HG03045 (cell line): ENCODE measurements around the gene PROKR2.

Source experiments
- ATAC-seq: cut with Tn5 transposase; IDR thresholded peaks from one replicate; pipeline ENCODE4 v1.9.1; 2021; ENCODE audit warnings: mild to moderate bottlenecking, moderate library complexity; ENCODE audit not compliant: unreplicated experiment

The PROKR2 gene

DNA sequence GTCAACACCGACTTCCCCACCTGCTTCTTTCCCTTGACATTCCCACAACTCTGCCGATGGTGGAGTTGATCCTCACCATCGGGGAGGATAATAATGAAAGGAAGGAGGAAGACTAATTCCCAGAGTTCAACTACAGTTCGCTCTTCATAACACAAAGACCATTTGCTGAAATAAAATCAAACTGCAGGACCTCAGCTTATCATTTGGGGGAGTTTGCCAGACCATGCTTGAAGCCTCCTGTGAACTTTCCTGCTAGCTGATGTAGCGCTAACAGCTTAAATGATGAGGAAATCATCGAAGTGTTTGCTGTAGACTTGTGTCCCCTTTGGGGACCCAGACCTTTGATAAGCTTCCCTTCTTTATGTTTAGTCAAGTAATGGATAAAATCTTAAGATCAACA, 26.2 kb downstream of the PROKR2 start:
- ATAC-seq: no peak

DNA sequence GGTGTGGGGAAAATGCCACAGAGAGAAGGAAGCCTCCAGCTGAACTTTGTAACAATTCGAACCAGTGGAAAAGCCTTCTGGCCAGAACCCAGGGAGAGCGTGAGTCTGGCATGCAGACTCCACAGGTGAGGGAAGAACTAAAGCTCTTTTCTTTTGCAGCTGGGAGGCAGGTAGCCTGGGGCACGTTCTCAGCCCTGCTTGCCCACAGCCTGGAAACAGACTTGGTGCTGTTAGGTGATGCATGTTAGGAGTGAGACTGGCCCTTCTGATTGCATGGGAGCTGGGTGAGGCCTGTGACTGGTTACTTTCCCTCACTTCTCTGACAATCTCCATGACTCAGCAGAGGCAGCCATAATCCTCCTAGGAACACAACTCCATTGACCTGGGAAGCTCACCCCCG, 34.2 kb downstream of the PROKR2 start:
- no peak for ATAC-seq

DNA sequence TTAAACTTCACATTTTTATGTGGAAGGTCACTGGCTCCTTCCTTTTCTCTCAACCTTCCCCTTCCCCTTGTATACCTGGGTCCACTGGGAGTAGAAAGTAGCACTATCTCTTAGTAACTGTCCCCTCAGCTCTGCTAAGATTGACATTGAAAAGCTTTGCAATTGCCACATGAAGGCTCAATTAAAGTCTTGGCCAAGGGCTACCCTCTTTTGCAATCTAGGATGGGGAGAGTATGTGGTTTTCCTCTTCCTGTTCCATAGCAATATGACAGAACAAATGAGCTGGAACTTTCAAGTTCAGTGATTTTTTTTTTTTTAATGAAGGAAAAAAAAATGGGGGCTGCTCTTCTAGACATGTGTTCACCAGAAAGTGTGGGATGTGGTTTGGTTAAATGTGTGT, 37.1 kb downstream of the PROKR2 start:
- ATAC-seq: no peak

DNA sequence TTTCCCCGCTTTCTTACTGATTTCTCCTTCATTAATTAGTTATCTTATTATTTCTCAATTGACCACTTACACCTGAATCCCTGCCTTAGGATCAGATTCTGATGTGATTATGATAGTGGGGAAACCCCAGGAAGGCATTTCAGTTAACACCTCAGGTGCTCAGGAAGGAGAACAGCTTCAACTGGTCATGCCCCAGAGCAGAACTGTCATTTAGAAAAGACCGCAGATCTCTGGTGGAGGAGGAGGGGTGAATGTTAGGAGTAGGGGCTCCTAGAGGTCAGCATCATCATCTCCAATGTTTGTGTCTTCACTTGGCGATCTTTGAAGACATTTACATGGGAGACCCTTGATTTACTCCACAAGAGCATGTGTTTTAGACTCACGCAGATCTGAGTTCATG, 44.5 kb downstream of the PROKR2 start:
- no peak for ATAC-seq

DNA sequence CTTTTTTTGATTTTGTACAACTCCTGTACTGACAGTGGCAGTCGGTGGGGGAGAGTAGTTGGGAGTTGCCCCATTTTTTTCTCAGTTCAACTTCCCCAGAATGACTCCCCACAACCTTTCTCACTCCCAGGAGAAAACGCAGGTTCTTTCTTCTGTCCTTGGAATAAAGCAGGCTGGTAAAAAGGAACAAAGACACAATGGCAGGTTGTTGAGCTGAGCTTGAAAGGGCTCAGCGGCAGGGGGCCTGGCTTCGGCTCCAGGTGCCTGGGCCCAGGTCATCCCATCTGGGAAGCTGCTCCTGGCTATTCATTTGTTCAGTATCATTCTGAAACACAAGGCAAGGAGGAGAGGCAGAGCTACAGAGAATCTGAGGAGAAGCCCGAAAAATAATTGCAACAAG, 46.2 kb downstream of the PROKR2 start:
- no peak for ATAC-seq

DNA sequence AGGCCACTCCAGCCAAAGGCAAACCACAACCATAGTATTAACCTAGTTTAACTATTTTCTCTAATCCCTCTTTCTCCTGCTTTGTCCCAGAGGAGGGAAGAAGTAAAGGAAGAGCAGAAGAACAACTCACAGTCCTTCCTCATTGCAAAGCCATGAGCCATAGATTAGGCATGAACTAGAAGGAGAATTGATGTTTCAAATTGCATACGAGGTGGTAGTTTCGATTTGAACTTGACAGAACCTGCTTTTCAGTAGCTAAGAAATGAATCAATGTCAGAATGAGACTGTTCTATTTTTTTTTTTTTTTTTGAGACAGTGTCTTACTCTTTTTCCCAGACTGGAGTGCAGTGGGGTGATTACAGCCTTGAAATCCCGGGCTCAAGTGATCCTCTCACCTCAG, 48.3 kb downstream of the PROKR2 start:
- ATAC-seq: no peak

DNA sequence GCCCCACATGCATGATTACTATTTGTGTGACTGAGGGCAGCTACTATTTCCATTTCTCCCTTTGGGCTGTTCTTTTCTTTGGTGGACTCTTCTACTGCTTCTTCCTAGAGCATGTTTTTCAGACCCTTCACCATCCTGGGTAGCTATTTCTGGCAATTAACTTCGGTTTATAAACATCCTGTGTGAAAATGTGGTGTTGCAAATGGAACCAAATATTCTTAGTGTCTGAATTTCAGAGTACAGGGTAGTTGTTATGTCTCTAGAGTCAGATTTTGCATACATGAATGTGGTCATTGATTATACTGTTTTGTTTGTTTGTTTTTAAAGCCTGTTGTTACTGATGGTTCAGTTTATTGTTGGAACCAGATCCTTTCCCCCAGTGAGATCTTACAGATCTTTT, 49.7 kb downstream of the PROKR2 start:
- no peak for ATAC-seq
